ENCODE measurements around the gene DNAAF9. TPM values are rescaled to one million over a fixed set of nuclear protein-coding genes. Genes with fewer than 3 reads are reported as not detected.

DNAAF9 gene
- total RNA-seq = 1 to 10 TPM; 1.8 to 2.2 TPM

DNA sequence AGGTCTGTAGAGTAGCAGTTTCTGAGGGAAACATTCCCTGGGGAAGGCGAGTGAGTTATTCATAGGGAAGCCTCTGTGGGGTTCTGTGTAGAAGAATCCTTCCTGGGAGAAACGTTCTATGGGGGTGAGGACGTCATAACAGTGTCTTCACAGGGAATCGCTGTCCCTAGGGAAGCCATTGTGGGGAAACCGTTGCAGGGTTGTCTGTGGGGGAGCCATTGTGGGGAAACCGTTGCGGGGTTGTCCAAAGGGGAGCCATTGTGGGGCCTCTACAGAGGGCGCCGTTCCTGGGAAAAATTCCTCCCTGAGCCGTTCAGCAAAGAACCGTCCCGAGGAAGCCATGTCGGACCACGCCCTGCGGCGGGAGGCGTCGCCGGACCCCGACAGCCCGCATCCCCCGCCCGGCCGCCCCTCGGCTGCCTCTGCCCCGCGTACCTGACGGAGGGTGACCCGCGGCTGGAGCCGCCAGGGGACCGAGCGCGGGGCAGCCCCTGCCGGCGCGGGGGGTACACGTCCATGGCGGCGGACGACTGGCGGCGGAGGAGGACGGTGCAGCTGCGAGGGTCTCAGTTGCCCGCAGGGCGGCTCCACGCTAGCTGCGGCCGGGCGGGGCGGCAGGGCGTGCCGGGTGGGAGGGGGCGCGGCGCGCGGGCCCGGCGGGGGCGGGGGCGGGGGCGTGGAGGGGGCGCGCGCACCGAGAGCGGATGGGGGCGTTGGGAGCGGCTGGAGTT lies at the start of gene DNAAF9:
Gene DNAAF9, minus strand, starts transcription at position 630 of the 731 bp plus-strand sequence. Its CDS starts 112 bp downstream, at position 518.
- intact Hi-C loops (cut with micrococcal nuclease) = loop anchor here (5.0 kb wide), 1 partner anchor 65 kb away; the partner anchor contains the start of gene ATRN
- Mint-ChIP-seq H3K4me1 (ENCODE audit: low read depth) (peaks cover 34% of the 10 kb centered on the region), H3K27ac (peak within 1 kb of the TSS; percentile 75), H3K27me3 (no peaks in the 10 kb centered on the region), H3K36me3 (no peaks in the 10 kb centered on the region), H3K9me3 (no peaks in the 10 kb centered on the region), H3K4me3 (peak within 1 kb of the TSS; percentile 84)
- POLR2A ChIA-PET = no interaction called here
- CTCF ChIA-PET = interaction anchor here (0.9 kb wide), 1 partner anchor 24 kb away, joined by 3 read pairs; no protein-coding TSS in a partner anchor
- peak; percentile 61 for DNase-seq

DNA sequence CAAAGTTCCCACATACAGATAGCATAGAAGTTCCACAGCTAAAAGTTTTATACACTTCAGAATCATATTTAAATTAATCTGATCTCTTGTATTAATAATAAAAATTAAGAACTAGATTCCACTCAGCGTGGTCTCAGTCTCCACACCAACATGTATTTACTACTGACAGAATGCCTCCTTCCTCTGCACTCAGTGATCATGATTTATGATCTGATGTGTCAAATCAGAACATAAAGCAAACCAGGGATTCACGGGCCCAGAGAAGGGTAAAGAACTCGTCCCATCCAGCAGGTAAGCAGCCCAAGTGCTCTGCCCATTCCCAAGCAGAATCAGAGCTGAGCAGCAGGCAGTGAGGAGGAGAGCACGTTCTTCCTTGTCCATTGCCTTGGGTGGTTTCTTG lies 49.2 kb upstream of the DNAAF9 start:
- H3K4me3 Mint-ChIP-seq = no peak overlapping the region
- H3K27ac Mint-ChIP-seq = no peak overlapping the region
- DNase-seq = no peak
- no peaks in the 10 kb centered on the region for H3K9me3 Mint-ChIP-seq
- ChIA-PET CTCF (no interaction called here), POLR2A (no interaction called here)
- H3K4me1 Mint-ChIP-seq (ENCODE audit: low read depth) = no peaks in the 10 kb centered on the region
- H3K27me3 Mint-ChIP-seq = no peaks in the 10 kb centered on the region
- no peaks in the 10 kb centered on the region for H3K36me3 Mint-ChIP-seq
- intact Hi-C loops (cut with micrococcal nuclease) = no loop called here

DNA sequence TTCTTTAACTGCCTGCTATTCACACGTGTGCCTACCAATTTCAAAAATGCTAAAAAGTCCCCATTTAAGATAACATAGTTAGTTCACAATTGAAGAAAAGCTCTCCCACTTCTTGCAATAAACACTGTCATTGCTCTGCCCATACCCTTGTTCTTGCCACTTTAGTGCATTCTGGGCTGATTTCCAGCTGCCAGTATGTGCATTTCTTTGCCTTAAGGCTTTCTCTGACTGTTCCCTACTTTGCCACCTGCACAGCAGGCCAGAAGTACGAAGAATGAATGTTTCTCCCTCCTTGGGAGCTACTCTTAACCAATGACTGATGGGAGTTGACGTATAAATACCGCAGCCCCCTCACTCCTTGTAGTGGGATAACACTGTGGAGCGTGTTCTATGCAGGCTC lies 47.4 kb upstream of the DNAAF9 start:
- H3K4me3 Mint-ChIP-seq = no peak overlapping the region

DNA sequence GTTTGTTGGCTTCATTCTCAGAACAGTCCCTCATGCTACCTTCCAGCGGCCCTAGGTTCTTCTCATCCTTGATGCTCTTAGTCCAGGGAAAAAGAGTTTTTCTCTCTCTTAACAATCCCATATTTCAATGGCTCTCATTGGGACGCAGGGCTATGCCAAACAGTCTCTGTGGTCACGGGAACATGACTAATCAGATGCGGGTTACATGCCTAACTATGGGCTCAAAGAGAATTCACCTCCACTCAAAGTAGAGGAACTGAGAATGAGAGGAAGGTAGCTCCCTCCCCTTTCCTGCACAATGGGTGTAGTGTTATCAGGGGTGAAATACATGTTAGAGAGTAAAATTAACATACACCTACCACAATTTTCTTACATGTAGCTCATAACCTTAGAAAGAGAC lies 45.2 kb upstream of the DNAAF9 start:
- peaks cover 2% of the 10 kb centered on the region for H3K27me3 Mint-ChIP-seq
- H3K27ac Mint-ChIP-seq = no peak overlapping the region
- H3K4me1 Mint-ChIP-seq (ENCODE audit: low read depth) = no peaks in the 10 kb centered on the region
- no peak overlapping the region for H3K4me3 Mint-ChIP-seq
- CTCF ChIA-PET = interaction anchor here (1.4 kb wide), 1 partner anchor 18 kb away, joined by 3 read pairs; no protein-coding TSS in a partner anchor
- intact Hi-C loops (cut with micrococcal nuclease) = no loop called here
- DNase-seq = no peak
- no peaks in the 10 kb centered on the region for H3K9me3 Mint-ChIP-seq
- POLR2A ChIA-PET = no interaction called here
- no peaks in the 10 kb centered on the region for H3K36me3 Mint-ChIP-seq

More for the DNA sequence above, 47.4 kb upstream of the DNAAF9 start:
- Mint-ChIP-seq H3K9me3 (no peaks in the 10 kb centered on the region), H3K36me3 (no peaks in the 10 kb centered on the region), H3K4me1 (ENCODE audit: low read depth) (no peaks in the 10 kb centered on the region), H3K27ac (no peak overlapping the region), H3K27me3 (no peaks in the 10 kb centered on the region)
- CTCF ChIA-PET = no interaction called here
- DNase-seq = no peak
- POLR2A ChIA-PET = no interaction called here
- intact Hi-C loops (cut with micrococcal nuclease) = no loop called here

DNA sequence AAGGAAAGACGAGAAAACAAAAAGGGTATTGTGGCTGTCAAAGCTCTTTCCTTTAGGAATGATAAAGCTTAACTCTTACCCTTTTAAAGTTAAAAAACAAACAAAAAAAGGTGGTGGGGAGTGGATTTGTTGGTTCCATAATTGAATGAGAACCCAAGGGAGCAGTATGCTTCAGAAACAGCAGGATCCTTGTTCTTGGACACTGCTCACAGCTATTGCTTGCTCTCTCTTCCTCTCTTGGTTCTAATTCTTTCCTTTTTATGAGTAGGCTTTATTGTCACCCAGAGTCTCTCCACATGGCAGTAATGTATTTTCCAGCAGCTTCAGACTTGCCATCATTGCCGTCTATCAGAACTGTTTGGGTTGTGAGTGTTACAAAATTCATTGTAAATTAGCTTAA lies 44.7 kb upstream of the DNAAF9 start:
- Mint-ChIP-seq H3K27ac (no peak overlapping the region), H3K27me3 (peaks cover 2% of the 10 kb centered on the region), H3K4me1 (ENCODE audit: low read depth) (no peaks in the 10 kb centered on the region), H3K36me3 (no peaks in the 10 kb centered on the region), H3K4me3 (no peak overlapping the region), H3K9me3 (no peaks in the 10 kb centered on the region)
- CTCF ChIA-PET = interaction anchor here (1.4 kb wide), 1 partner anchor 18 kb away, joined by 3 read pairs; no protein-coding TSS in a partner anchor
- no peak for DNase-seq
- intact Hi-C loops (cut with micrococcal nuclease) = no loop called here
- POLR2A ChIA-PET = no interaction called here

DNA sequence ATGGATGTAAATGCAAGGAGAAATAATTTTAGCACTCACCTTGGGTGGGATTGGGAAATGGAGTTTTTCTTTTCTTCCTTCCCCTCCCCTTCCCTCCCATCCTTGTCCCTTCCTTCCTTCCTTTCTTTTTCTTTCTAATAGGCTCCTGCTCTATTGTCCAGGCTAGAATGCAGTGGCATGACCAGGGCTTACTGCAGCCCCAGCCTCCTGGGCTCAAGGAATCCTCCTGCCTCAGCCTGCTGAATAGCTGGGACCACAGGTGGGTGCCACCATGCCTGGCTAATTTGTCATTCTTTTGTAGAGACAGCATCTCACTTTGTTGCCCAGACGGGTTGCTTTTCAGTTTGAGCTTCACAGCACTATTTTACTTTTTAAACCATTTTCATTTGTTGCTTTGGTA lies 41.9 kb upstream of the DNAAF9 start:
- ChIA-PET CTCF (no interaction called here), POLR2A (no interaction called here)
- intact Hi-C loops (cut with micrococcal nuclease) = no loop called here
- Mint-ChIP-seq H3K27me3 (peaks cover 2% of the 10 kb centered on the region), H3K36me3 (no peaks in the 10 kb centered on the region), H3K9me3 (no peaks in the 10 kb centered on the region), H3K4me3 (no peak overlapping the region), H3K4me1 (ENCODE audit: low read depth) (no peaks in the 10 kb centered on the region), H3K27ac (no peak overlapping the region)
- DNase-seq = no peak

DNA sequence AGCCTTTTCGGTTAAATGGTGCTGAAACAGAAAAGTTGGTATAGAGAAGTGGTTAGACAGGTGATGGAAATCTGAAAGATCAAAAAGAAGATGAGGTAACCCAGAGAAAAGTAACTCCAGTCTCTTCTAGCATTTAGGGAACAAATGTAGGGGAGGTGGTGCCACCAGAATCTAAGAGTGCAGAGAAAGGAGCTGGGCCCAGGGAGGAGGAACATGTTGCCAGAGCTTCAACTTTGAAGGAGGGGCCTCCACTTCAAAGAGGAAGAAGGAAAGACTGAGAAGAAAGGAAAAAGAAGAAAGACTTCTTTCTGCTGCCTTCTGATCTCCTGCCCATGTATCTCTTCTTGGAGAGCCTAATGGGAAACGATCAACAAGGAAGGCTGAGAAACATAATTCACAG lies 39.9 kb upstream of the DNAAF9 start:
- CTCF ChIA-PET = no interaction called here
- Mint-ChIP-seq H3K4me1 (ENCODE audit: low read depth) (no peaks in the 10 kb centered on the region), H3K27ac (no peak overlapping the region), H3K9me3 (no peaks in the 10 kb centered on the region), H3K27me3 (peaks cover 2% of the 10 kb centered on the region), H3K4me3 (no peak overlapping the region), H3K36me3 (no peaks in the 10 kb centered on the region)
- intact Hi-C loops (cut with micrococcal nuclease) = no loop called here
- no peak for DNase-seq
- POLR2A ChIA-PET = no interaction called here

DNA sequence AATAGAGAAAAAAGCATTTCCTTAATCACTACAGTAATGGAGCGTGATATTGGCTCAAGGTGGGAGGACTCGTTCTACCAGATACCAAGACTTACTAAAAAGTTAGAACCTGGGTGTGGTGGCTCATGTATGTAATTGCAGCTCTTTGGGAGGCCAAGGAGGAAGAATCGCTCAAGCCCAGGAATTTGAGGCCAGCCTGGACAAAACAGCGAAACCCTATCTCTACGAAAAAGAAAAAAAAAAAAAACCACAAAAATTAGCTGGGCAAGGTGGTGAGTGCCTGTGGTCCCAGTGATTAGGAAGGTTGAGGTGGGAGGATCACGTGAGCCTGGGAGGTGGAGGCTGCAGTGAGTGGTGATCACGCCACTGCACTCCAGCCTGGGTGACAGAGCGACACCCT lies 39.3 kb upstream of the DNAAF9 start:
- POLR2A ChIA-PET = no interaction called here

DNA sequence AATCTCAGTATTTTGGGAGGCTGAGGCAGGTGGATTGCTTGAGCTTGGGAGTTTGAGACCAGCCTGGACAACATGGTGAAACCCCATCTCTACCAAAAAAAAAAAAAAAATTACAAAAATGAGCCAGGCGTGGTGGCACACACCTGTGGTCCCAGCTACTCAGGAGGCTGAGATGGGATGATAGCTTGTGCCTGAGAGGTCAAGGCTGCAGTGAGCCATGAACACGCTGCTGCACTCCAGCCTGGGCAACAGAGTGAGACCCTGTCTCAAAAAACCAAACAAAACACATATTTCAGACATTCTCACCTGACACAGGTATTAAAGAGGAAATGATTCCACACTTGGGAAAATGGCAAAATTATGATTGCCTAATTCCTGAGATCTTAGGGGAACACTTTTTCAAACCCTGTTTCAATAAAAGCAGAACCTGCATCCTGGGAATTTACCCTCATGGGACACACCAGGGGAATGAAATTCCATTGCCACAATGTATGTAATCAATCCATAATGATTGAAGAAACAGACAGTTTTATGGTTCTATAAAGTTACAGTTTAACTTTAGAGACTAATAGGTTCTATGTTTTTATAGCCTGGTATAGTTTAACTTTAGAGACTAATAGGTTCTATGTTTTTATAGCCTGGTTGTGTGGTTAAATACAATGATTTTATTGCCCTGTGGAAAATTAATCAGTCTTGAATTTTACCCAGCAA lies 29.6 kb upstream of the DNAAF9 start:
- ChIA-PET POLR2A (no interaction called here), CTCF (interaction anchor here (0.8 kb wide), 1 partner anchor 164 kb away, joined by 3 read pairs; no protein-coding TSS in a partner anchor)
- H3K27ac Mint-ChIP-seq = no peak overlapping the region
- DNase-seq = no peak
- intact Hi-C loops (cut with micrococcal nuclease) = no loop called here
- H3K9me3 Mint-ChIP-seq = no peaks in the 10 kb centered on the region
- H3K4me1 Mint-ChIP-seq (ENCODE audit: low read depth) = no peaks in the 10 kb centered on the region
- H3K4me3 Mint-ChIP-seq = no peak overlapping the region
- no peaks in the 10 kb centered on the region for H3K36me3 Mint-ChIP-seq
- peaks cover 13% of the 10 kb centered on the region for H3K27me3 Mint-ChIP-seq

More for the DNA sequence above, 39.3 kb upstream of the DNAAF9 start:
- CTCF ChIA-PET = no interaction called here
- H3K4me1 Mint-ChIP-seq (ENCODE audit: low read depth) = no peaks in the 10 kb centered on the region
- H3K27ac Mint-ChIP-seq = no peak overlapping the region
- intact Hi-C loops (cut with micrococcal nuclease) = no loop called here
- H3K9me3 Mint-ChIP-seq = no peaks in the 10 kb centered on the region
- H3K36me3 Mint-ChIP-seq = no peaks in the 10 kb centered on the region
- H3K4me3 Mint-ChIP-seq = no peak overlapping the region
- H3K27me3 Mint-ChIP-seq = peaks cover 2% of the 10 kb centered on the region
- no peak for DNase-seq

DNA sequence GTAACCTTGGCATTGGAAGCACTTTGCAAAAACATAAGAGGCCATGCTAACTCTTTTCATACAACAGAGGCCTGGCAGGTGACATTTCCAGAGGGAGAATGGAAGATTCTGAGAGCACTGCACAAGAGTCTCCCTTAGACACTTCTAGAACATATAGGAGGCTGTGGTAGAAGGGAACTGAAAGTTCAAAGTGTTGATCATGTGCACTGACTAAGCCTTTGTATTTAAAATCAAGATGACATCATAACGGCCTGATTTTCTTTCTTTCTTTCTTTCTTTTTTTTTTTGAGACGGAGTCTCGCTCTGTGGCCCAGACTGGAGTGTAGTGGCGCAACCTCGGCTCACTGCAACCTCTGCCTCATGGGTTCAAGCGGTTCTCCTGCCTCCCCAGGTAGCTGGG lies 26.8 kb upstream of the DNAAF9 start:
- Mint-ChIP-seq H3K9me3 (no peaks in the 10 kb centered on the region), H3K4me3 (no peak overlapping the region), H3K36me3 (no peaks in the 10 kb centered on the region), H3K27ac (no peak overlapping the region), H3K27me3 (peaks cover 5% of the 10 kb centered on the region), H3K4me1 (ENCODE audit: low read depth) (no peaks in the 10 kb centered on the region)
- intact Hi-C loops (cut with micrococcal nuclease) = no loop called here
- POLR2A ChIA-PET = no interaction called here
- CTCF ChIA-PET = no interaction called here
- no peak for DNase-seq

DNA sequence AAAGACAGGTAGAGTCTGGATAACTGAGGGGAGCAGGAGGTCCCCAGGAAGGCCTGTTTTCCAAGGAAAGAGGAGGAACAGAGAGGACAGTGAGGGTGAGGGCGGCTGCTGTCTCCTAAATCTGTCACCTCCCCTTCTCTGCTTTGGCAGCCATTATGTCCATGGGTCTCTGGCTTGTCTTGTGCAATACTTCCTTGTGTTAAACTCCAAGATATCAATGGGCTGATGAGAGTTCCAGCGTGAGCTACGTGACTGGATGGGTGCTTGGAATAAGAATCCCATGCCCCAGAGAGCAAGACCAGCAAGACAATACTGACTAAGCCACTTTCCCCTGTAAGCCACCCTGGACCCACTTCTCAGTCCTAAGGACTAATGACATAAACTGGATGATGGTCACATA lies 26.3 kb upstream of the DNAAF9 start:
- Mint-ChIP-seq H3K27me3 (peaks cover 4% of the 10 kb centered on the region), H3K9me3 (no peaks in the 10 kb centered on the region), H3K4me3 (no peak overlapping the region), H3K4me1 (ENCODE audit: low read depth) (no peaks in the 10 kb centered on the region), H3K36me3 (no peaks in the 10 kb centered on the region), H3K27ac (no peak overlapping the region)
- POLR2A ChIA-PET = no interaction called here
- intact Hi-C loops (cut with micrococcal nuclease) = no loop called here
- CTCF ChIA-PET = no interaction called here
- DNase-seq = no peak

DNA sequence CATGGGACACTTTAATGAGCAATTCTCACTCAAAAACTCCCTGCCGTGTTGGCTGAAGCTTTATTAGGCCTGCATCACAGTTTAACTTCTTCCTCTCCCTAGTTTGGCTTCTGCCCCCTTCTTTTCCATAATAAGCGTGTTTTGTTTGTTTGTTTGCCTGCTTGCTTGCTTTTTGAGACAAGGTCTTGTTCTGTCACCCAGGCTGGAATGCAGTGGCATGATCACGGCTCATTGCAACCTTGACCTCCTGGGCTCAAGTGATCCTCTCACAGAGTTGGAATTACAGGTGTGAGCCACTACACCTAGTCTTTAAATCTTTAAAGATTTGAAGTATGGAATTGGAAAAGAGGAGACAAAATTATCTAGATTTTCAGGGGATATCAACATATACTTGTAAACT lies 25.4 kb upstream of the DNAAF9 start:
- ChIA-PET CTCF (no interaction called here), POLR2A (no interaction called here)
- H3K27me3 Mint-ChIP-seq = no peaks in the 10 kb centered on the region
- intact Hi-C loops (cut with micrococcal nuclease) = no loop called here
- H3K4me3 Mint-ChIP-seq = no peak overlapping the region
- no peak overlapping the region for H3K27ac Mint-ChIP-seq
- no peaks in the 10 kb centered on the region for H3K4me1 Mint-ChIP-seq (ENCODE audit: low read depth)
- no peaks in the 10 kb centered on the region for H3K36me3 Mint-ChIP-seq
- H3K9me3 Mint-ChIP-seq = no peaks in the 10 kb centered on the region
- no peak for DNase-seq

DNA sequence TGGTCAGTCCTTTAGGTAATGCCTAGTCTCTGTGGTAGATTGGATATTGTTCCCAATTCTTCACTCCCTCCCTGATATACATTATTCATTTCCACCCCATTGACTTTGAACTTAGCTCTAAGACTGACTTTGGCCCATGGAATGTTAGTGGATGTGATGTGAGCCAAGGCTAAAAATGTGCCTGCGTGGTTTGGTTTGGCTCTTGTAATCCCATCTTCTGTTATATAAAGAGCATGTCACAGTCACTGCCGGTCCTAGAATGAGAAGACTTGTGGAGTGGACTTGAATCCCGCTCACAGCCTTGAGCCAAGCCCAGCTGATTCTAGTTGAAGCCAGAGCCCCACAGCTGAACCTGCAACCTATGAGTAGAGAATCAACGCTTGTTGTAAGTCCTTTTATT lies 23.6 kb upstream of the DNAAF9 start:
- H3K9me3 Mint-ChIP-seq = no peaks in the 10 kb centered on the region
- POLR2A ChIA-PET = no interaction called here
- H3K36me3 Mint-ChIP-seq = no peaks in the 10 kb centered on the region
- no peak for DNase-seq
- H3K4me1 Mint-ChIP-seq (ENCODE audit: low read depth) = no peaks in the 10 kb centered on the region
- intact Hi-C loops (cut with micrococcal nuclease) = no loop called here
- no peaks in the 10 kb centered on the region for H3K27me3 Mint-ChIP-seq
- H3K4me3 Mint-ChIP-seq = no peak overlapping the region
- no peak overlapping the region for H3K27ac Mint-ChIP-seq
- CTCF ChIA-PET = interaction anchor here (0.9 kb wide), 1 partner anchor 11 kb away, joined by 3 read pairs; no protein-coding TSS in a partner anchor
